RKO (cell line): ENCODE data around the gene CHCHD1.
"Not testable (repeated sequence)": the region's sequence is repeated elsewhere in the genome, so short reads cannot be mapped to it uniquely, and the experiment has no call there.

Source experiments
- DNase-seq: peaks from one replicate; pipeline ENCODE4 v3.0.0-alpha.2; 2016; ENCODE audit warnings: low spot score

The CHCHD1 gene

DNA sequence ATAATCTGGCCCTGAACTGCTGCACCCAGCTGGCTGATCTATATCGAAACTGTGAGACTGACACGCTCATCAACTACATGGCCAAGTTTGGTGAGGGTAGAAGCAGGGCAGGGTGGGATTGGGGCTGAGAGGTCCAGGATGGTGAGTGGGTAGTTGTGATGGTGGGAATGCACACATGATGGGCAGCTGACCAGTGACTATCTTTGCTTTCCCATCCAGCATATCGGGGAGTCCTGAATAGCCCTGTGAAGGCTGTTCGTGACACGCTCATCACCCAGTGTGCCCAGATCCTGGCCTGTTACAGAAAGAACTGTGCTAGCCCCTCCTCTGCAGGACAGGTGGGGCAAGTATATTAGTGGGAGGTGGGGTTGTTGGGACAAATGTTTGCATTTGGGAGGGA, 12.5 kb upstream of the CHCHD1 start:
- DNase-seq: no peak

DNA sequence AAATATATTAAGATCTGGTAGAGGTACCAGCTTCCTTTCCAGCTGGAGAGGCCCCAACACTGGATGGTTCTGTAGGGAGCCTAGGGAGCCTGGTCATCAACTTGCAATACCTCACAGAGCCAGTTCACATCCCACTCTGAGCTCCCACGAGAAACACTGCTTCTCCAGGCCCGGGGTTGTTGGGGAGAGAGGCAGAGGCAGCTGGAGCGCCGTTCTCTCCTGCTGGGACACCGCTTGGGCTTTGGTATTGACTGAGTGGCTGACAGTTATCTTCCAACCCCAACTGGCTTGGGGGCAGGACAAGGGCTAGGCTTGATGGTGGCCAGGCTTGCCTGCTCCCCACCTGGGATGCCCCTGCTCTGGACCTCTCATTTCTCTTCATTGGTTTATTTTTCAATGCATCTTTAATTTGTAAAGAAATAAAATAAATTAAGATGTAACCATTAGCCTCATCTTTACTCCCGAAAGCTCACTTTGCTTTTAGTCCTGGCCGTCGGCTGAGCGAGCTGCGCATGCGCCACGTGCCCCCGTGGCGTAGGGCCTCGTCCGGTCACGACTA, 10.0 kb upstream of the CHCHD1 start:
- peak; percentile 76 for DNase-seq

DNA sequence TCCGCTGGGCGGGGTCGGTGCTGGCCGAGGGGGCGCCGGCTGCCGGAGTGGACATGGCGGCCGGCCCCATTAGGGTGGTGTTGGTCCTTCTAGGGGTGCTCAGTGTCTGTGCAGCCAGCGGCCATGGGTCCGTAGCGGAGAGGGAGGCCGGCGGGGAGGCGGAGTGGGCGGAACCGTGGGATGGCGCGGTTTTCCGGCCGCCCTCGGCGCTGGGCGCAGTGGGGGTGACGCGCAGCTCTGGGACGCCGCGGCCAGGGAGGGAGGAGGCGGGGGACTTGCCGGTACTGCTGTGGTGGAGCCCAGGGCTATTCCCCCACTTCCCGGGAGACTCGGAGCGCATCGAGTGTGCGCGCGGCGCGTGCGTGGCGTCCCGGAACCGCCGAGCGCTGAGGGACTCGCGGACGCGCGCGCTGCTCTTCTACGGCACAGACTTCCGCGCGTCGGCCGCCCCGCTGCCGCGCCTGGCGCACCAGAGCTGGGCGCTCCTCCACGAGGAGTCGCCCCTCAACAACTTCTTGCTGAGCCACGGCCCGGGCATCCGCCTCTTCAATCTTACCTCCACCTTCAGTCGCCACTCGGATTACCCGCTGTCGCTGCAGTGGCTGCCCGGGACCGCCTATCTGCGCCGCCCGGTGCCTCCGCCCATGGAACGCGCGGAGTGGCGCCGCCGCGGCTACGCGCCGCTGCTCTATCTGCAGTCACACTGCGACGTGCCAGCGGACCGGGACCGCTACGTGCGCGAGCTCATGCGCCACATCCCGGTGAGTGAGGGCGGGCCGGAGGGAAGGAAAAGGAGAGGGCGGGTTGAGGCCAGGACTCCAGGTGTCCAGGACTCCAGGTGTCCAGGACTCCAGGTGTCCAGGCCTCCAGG, 9.3 kb upstream of the CHCHD1 start:
- peak; percentile 76 for DNase-seq

DNA sequence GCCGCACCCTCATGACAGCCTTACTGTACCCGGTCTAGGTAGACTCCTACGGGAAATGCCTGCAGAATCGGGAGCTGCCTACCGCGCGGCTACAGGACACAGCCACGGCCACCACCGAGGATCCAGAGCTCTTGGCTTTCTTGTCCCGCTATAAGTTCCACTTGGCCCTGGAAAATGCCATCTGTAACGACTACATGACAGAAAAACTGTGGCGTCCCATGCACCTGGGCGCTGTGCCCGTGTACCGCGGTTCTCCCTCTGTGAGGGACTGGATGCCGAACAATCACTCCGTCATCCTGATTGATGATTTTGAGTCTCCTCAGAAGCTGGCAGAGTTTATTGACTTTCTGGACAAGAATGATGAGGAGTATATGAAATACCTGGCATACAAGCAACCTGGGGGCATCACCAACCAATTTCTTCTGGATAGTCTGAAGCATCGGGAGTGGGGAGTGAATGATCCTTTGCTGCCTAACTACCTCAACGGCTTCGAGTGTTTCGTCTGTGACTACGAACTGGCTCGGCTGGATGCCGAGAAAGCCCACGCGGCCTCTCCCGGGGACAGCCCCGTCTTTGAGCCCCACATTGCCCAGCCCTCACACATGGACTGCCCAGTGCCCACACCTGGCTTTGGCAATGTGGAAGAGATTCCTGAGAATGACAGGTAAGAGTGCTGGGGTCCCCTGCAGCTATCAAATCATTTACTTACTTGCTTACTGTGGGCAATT, 8.5 kb upstream of the CHCHD1 start:
- DNase-seq: peak; percentile 30

DNA sequence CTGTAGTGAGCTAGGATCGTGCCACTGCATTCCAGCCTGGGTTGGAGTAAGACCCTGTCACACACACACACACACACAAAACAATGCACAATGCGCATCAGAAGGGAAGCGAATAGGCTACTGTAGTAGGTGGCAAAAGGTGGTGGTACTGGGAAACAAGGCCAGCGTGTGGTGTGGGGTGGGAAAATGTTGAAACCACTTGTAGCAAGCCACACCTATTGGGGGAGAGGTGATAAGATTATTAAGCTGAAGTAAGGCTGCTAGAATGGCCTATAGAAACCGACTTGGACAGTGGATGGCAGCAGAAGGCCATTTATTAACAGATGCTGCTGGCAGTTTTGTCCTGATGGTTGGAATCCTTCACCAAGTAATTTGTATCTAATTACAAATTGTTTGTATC, 7.2 kb upstream of the CHCHD1 start:
- DNase-seq: peak; percentile 69

DNA sequence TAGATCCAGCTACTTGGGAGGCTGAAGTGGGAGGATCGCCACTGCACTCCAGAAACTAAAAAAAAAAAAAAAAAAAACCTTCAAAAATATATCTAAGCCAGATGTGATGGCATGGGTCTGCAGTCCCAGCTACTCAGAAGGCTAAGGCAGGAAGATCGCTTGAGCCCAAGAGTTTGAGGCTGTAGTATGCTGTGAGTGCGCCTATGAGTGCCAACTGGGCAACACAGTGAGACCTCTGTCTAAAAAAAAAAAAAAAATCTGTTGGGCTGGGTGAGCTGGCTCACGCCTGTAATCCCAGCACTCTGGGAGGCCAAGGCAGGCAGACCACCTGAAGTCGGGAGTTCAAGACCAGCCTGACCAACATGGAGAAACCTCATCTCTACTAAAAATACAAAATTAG, 2.8 kb upstream of the CHCHD1 start:
- DNase-seq: no peak

DNA sequence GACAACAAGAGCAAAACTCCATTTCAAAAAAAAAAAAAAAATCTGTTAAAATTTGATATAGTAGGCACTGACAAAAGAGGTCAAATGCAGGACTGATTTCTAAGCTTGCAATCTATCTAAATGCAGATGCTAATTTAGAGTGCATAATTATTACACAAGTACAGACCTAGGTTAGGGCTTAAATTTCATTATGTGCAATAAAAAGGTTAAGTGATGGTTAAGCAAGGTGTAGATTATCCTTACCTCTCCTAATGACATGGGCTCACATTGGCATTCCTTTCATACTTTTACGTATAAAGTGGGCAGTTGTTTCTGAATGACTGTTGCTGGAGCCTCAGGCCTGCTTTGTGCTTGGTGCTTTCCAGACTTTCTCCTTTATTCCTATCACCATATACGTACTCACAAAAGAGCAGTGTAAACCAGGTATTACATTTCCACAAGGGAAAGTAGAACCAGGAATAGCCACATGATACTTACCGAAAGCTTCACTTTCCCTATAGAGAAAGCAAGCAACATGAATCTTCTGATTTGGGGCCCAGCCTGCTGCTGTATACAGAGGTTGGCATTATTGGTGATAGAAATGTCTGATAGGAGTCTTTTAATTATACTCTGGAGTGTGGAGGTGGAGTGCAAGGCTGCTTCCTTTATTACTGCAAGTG, 2.2 kb upstream of the CHCHD1 start:
- DNase-seq: no peak

DNA sequence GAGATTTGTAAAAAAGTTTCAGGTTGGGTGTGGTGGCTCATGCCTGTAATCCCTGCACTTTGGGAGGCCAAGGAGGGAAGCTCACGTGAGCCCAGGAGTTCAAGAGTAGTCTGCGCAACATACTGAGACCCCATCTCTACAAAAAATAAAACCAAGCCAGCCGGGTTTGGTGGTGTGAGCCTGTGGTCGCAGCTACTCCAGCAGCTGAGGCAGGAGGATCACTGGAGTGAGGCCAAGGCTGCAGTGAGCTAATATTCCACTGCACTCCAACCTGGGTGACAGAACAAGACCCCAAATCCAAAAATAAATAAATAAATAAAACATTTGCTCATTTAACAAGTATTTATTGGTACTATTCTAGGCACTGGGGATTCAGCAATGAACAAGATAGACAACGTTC, 1.5 kb upstream of the CHCHD1 start:
- DNase-seq: no peak

DNA sequence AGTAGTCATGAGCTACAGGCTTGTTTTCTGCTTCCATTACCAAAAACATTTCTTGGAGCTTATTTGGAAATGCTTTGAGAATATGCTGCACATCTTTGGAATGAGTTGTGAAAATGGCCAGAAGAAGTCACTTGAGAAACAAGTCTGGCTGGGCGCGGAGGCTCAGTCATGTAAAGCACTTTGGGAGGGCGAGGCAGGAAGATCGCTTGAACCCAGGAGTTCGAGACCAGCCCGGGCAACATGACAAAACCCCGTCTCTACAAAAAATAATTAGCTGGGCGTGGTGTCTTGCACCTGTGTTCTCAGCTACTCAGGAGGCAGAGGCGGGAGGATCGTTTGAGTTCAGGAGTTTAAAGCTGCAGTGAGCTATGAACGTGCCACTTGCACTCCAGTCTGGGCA, 882 bp upstream of the CHCHD1 start:
- peak; percentile 27 for DNase-seq

DNA sequence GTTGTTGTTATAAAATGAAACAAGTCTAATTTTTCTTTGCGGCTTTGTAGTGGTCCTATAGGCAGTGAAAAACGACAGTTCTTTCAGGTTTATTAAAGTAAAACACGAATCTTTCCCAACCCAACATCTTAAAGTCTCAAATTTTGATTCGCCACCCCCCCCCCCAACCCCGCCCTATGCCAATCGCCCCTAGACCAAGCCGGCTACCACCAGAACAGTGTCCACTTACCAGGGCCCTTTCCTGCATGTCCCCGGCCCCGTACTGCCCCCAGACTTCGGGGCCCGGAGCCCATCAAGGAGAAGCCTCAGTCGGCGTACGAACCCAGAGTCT, 335 bp upstream of the CHCHD1 start:
- no peak for DNase-seq

DNA sequence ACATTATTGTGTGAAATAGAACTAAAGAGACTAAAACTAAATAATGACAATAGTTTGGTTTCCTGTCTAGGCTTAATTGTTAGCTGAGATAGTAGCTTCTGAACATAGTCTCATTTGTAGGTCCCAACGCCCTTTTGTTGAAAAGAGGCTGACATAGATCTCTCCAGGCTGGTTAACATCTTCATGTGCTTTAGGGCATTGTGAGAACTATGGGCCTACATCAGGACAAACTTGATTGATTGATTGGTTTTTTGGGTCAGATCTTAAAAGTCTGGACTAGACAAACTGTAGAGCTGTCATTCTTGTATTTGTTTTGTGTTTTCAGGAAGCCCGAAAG, 869 bp downstream of the CHCHD1 start:
- DNase-seq: no peak

DNA sequence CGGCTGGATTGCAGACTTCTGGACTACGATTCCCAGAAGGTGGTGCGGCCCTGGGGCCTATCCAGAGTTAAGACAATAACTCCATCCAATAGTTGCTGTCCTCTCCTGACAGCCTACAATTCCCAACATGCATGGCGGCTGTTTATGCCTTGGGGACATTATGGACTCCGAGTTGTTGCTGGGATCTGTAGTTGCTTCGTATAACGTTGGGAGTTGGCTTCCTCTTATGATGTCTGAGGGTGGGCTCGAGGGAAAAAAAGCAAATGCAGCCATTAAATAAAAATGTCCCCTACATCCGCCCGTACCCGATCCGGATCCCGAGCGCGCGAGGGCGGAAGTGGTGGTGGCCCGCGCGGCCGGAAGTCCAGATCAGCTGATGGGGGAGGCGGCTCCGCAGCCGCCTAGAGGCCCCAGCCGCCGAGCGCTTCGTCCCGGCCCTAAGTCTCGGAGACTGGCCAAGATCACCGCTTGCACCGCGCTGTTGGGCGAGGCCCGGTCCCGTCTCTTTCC, 3.4 kb downstream of the CHCHD1 start, which contains the start of gene ZSWIM8:
Gene ZSWIM8 (plus strand): TSS at position 396 of the 510 bp plus-strand sequence. CDS start 273 bp downstream, outside the sequence.
- peak; percentile 96 for DNase-seq

DNA sequence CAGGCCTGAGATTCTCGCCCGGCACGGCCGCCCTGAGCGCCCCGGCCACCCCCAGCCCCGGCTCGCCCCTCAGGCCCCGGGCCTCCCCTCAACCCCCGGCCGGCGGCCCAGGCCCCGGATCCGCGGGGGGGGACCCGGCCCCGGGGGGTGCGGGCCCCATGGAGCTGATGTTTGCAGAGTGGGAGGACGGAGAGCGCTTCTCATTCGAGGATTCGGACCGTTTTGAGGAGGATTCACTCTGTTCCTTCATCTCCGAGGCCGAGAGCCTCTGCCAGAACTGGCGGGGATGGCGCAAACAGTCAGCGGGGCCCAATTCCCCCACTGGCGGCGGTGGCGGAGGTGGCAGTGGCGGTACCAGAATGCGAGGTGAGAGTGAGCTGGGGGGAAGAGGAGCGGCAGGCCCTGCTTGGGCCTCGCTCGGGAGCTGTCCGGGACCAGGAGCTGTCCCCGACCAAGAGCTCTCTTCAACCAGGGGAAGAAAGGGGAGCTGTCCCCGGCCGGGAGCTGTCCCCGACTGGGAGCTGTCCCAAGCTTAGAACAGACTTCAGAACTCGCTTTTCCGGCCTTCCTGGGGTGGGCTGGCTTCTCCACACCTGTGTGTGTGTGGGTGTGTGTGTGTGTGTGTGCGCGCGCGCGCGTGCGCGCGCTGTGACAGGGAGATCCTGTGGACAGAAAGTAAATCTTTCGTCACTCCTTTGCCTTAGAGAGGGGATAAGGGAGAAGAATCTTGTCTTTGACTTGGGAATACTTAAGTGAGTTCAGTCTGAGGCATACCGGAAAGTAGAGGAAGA, 4.1 kb downstream of the CHCHD1 start:
- peak; percentile 54 for DNase-seq

DNA sequence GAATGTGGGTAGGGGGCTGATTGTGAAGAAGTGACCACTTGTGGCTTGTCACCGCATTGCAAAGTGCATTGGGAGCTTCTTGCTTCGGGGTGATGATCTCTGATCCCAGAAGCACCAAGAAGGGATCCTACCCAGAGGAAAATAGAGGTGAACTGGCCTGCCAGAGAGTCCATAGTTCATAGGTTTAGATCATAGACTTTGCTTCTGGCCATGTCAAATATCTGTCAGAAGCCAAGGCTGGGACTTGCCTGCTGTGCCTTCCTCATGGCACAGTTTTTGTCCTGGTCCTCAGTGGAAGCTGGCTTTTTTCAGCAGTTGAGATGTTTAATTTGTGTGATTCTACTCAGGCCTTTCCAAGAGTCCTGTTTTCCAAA, 4.7 kb downstream of the CHCHD1 start:
- no peak for DNase-seq

DNA sequence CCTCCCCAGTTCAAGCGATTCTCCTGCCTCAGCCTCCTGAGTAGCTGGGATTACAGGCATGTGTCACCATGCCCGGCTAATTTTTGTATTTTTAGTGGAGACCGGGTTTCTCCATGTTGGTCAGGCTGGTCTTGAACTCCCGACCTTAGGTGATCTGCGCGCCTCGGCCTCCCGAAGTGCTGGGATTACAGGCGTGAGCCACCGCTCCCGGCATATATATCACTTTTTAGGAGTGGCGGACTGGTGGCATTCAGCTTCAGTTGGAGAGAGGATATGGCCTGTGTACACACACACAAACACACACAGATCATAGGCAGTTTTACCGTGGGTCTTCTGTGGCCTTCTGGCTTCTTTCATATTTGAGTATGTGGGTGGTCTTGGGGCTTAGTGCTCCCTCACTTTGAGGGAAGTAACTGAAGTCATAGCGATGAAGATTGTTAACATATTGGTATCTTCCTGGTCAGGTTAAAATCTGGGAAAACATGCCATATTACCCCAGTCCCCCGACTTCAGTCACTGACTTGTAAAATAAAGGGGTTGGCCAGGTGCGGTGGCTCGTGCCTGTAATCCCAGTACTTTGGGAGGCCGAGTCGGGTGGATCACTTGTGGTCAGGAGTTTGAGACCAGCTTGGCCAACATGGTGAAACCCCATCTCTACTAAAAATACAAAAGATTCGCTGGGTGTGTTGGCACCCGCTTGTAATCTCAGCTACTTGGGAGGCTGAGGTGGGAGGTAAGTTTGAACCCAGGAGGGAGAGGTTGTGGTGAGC, 5.4 kb downstream of the CHCHD1 start:
- DNase-seq: not testable (repeated sequence)

DNA sequence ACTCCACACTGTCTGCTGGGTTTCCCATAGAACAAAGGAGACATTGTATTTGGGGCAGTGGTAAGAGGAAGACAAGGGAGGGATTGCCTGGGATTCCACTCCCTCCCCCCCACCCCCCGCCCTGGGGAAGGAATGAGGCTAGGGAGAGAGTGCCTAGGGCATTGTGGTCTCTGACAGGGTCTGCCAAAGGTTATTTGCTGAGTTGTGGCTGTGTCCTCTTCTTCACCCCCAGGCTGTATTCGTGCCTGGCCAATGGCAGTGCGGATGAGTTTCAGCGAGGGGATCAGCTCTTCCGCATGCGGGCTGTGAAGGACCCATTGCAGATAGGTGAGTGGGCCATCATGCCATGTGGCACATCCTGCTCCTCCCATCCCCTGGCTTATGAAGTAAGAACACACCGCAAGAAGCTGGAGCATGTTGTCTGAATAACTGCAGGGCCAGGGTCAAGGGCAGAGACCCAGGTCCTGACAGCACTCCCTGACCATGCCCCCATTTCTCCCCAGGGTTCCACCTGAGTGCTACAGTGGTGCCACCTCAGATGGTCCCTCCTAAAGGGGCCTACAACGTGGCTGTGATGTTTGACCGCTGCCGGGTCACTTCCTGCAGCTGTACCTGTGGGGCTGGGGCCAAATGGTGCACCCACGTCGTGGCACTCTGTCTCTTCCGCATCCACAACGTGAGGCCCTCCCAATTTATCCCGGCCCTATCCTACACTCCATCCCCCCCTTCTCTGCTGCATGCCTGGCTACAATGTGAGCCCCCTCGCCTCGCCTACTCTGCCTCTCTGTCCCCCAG, 7.2 kb downstream of the CHCHD1 start:
- DNase-seq: no peak

DNA sequence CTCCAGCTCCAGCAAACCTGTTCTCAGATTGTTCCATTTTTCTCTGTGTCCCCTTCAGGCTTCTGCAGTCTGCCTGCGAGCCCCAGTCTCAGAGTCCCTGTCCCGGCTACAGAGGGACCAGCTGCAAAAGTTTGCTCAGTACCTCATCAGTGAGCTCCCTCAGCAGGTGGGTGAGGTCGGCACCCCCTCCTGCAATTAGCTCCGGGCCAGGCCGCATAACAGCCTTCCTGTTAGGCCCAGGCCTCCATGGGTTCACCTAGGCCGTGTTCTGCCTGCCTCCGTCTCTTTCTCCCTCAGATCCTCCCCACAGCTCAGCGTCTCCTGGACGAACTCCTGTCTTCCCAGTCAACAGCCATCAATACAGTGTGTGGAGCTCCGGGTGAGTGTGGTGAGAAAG, 7.8 kb downstream of the CHCHD1 start:
- no peak for DNase-seq

DNA sequence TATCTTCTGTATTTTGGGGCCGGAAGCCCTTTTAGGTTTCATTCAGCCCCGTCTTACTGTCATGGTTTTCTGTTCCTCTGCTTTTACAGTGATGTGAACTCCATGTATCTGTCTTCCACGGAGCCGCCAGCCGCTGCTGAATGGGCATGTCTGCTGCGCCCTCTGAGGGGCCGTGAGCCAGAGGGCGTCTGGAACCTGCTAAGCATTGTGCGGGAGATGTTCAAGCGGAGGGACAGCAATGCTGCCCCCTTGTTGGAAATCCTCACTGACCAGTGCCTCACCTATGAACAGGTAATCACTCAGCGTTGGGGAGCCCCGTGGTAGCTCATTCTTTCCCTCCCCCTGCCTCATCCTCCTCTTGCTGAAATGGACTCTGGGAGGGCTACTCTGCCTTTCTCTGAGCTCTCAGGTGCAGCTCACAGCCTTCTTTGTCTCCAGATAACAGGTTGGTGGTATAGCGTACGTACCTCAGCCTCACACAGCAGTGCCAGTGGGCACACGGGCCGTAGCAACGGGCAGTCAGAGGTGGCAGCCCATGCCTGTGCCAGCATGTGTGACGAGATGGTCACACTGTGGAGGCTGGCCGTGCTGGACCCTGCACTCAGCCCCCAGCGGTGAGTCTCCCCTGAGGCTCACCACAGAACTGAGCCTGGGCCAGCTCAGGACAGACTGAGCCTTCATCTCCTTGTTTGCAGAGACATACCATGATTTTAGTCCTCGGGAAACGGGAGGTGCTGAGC, 9.2 kb downstream of the CHCHD1 start:
- no peak for DNase-seq

DNA sequence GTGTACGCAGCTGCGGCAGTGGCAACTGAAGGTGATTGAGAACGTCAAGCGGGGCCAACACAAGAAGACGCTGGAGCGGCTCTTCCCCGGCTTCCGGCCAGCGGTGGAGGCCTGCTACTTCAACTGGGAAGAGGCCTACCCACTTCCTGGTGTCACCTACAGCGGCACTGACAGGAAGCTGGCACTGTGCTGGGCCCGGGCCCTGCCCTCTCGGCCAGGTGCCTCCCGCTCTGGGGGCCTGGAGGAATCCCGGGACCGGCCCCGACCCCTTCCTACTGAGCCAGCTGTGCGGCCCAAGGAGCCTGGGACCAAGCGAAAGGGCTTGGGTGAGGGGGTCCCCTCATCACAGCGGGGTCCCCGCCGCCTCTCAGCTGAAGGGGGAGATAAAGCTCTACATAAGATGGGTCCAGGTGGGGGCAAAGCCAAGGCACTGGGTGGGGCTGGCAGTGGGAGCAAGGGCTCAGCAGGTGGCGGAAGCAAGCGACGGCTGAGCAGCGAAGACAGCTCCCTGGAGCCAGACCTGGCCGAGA, 10.1 kb downstream of the CHCHD1 start:
- no peak for DNase-seq
